Activated CD4-positive, alpha-beta memory T cell treated with anti-CD3 and anti-CD28 coated beads for 36 hours (primary cell): ENCODE data around the gene PTPRN2. TPM values are rescaled to one million over a fixed set of nuclear protein-coding genes. Genes with fewer than 3 reads are reported as not detected.

Experiments used
- CTCF ChIA-PET: fragments of 350-600 bp; sonication (Branson Sonifier 250); formaldehyde crosslinking; loops from one replicate; lab custom pipeline; 2021; ENCODE audit warnings: antibody characterized with exemption, inconsistent platforms; lab: Charles Lee
- POLR2A ChIA-PET: fragments of 350-600 bp; sonication (Branson Sonifier 250); formaldehyde crosslinking; loops from one replicate; lab custom pipeline; 2021; ENCODE audit warnings: antibody characterized with exemption; lab: Charles Lee
- DNase-seq: peaks from one replicate; pipeline ENCODE4 v3.0.0-alpha.2; 2020
- H3K27ac Mint-ChIP-seq: one replicate; pipeline ENCODE4 v1.8.0; 2021; ENCODE audit warnings: mixed read lengths
- H3K27me3 Mint-ChIP-seq: one replicate; pipeline ENCODE4 v1.8.0; 2021; ENCODE audit warnings: mixed read lengths
- H3K36me3 Mint-ChIP-seq: one replicate; pipeline ENCODE4 v1.8.0; 2021; ENCODE audit warnings: mixed read lengths
- H3K4me1 Mint-ChIP-seq: one replicate; pipeline ENCODE4 v1.8.0; 2021; ENCODE audit warnings: low read depth, mixed read lengths
- H3K4me3 Mint-ChIP-seq: one replicate; pipeline ENCODE4 v1.8.0; 2021; ENCODE audit warnings: mild to moderate bottlenecking, mixed read lengths
- H3K9me3 Mint-ChIP-seq: one replicate; pipeline ENCODE4 v1.8.0; 2021; ENCODE audit warnings: mixed read lengths
- intact Hi-C: fragments of 100-400 bp; cut with micrococcal nuclease; formaldehyde crosslinking; loops from one replicate; pipeline ENCODE4 v1.15.1; 2023
- total RNA-seq, 2 experiments: library from RNA; stranded (reverse); gene quantifications; one replicate each; pipeline ENCODE4 v1.2.3, GENCODE V29; 2021

The PTPRN2 gene
- total RNA-seq, 2 experiments from 2014 or later: 0.51 to 0.64 TPM

- H3K9me3 Mint-ChIP-seq: no peaks in the 10 kb centered on the region
- ChIA-PET CTCF (no interaction called here), POLR2A (no interaction called here)
- no peak overlapping the region for H3K4me3 Mint-ChIP-seq
- intact Hi-C loops: no loop called here
- H3K36me3 Mint-ChIP-seq: no peaks in the 10 kb centered on the region
- H3K27me3 Mint-ChIP-seq: peaks cover 2% of the 10 kb centered on the region
- DNase-seq: no peak
- H3K27ac Mint-ChIP-seq: no peak overlapping the region
- no peaks in the 10 kb centered on the region for H3K4me1 Mint-ChIP-seq
These were observed 833.2 kb downstream of the PTPRN2 start for GRCh38 chr7:157754416-157754790.

DNA sequence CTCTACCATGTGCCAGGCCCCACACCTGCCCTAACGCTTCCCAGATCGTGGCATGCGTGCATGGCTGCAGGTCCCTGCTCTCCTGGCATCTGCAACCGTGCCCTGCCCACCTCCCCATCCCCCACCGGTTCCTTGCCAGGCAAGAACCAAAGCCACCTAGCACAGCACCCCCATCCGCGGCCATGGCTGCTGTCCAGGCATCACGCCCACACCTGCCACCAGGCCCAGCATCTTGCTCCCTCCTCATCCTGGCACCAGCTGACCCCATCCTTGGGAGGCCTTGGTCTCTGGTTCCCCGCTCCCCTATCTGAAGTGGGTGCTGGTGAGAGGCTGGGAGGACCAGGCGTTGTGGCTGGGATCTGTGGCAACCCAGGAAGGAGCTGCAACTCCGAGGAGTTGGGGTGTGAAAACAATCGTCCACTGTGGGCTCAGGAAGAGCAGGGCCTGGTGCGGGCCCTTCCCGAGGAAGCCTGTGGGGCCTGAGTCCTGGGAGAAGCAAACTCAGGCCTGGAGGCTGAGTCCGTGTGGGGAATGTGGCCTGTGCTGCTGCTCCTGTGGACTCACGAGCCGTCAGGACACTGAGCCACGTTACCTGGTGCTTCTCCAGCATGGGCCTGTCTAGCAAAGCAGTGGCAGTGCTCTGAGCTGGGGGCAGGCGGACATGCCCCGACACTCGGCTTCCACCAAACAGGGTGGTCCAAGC lies 833.8 kb downstream of the PTPRN2 start:
- intact Hi-C loops: no loop called here
- H3K36me3 Mint-ChIP-seq: no peaks in the 10 kb centered on the region
- ChIA-PET POLR2A (no interaction called here), CTCF (no interaction called here)
- H3K27ac Mint-ChIP-seq: no peak overlapping the region
- no peaks in the 10 kb centered on the region for H3K9me3 Mint-ChIP-seq
- peaks cover 2% of the 10 kb centered on the region for H3K27me3 Mint-ChIP-seq
- H3K4me3 Mint-ChIP-seq: no peak overlapping the region
- no peak for DNase-seq
- H3K4me1 Mint-ChIP-seq: no peaks in the 10 kb centered on the region

- Mint-ChIP-seq H3K36me3 (no peaks in the 10 kb centered on the region), H3K27me3 (no peaks in the 10 kb centered on the region), H3K4me3 (no peak overlapping the region), H3K4me1 (no peaks in the 10 kb centered on the region), H3K27ac (no peak overlapping the region), H3K9me3 (no peaks in the 10 kb centered on the region)
- DNase-seq: no peak
- POLR2A ChIA-PET: no interaction called here
- CTCF ChIA-PET: no interaction called here
- intact Hi-C loops: no loop called here
These were observed 834.8 kb downstream of the PTPRN2 start for GRCh38 chr7:157752832-157753291.

DNA sequence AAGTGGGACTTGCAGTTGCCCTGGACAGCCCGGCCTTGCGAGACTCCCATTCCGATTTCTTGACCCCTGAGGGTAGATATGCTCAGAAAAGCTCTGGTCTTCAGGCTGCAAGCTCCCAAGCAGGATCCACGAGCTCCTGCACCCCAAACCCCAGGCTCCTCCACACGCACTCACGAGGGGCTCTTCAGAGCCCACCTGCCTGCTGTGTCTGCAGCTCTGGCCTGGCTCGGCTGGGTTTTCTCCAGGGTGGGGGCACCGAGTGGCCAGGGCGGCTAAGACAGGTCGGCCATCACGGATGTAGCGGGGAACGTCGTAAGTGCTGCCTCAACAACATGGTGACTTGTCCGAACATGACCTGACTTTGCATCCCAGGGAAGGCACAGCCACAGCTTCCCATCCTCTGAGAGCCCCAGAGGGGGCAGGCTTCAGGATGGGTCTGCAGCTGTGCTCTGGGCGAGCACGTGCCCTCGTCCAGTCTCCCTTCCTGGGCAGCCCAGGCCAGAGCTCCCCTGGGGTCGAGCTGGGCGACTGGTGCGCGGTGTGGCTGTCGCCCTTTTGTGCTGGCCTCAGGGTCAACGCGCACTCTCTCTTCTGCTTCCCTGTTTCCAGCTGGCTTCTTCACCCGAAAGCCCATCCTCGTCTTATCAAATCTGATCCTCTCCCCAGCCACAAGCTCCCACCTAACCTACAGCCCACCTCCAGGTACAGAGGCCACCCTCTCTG lies 835.5 kb downstream of the PTPRN2 start:
- H3K36me3 Mint-ChIP-seq: no peaks in the 10 kb centered on the region
- H3K4me1 Mint-ChIP-seq: no peaks in the 10 kb centered on the region
- ChIA-PET POLR2A (no interaction called here), CTCF (no interaction called here)
- no peak overlapping the region for H3K27ac Mint-ChIP-seq
- no peaks in the 10 kb centered on the region for H3K27me3 Mint-ChIP-seq
- H3K4me3 Mint-ChIP-seq: no peak overlapping the region
- no peaks in the 10 kb centered on the region for H3K9me3 Mint-ChIP-seq
- intact Hi-C loops: no loop called here
- no peak for DNase-seq

DNA sequence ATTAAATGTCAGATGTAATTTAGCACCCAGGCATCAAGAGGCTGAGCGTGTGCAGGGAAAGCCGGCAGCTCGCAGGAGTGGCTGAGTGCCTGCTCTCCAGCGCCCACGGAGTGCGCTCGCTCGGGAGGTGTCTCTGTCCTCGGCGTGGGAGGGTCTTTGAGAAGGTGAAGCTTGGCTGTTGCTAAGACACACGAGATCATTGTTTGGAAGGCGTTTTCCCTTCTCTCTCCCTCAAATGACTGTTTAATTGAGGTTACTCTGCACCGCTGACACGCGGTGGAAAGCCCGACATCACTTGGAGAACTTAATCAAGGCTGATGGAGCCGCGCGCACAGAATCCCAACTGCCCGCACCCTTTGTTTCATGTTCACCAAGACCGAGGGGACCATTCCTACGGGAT lies 836.2 kb downstream of the PTPRN2 start:
- POLR2A ChIA-PET: no interaction called here
- no peaks in the 10 kb centered on the region for H3K36me3 Mint-ChIP-seq
- intact Hi-C loops: no loop called here

DNA sequence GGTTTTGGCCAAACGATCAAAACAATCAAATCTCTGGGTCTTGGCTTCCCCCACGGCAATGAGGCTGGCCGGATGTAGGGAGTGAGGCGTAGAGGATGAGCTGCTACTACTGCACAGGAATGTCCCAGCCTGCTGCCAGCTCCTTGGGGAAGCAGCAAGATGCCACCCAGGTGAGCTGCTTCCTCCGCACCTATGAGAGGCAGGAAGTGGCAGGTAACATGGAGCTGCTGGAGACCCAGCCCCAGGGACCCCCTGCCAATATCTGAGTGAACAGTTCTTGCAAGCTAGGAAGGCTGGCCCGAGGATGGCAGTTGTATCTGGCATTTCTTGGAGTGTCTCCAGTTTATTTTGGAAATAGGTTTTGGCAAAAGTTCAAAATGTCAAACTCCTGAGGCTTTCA lies 837.3 kb downstream of the PTPRN2 start:
- H3K9me3 Mint-ChIP-seq: no peaks in the 10 kb centered on the region
- no peak overlapping the region for H3K27ac Mint-ChIP-seq
- ChIA-PET POLR2A (no interaction called here), CTCF (no interaction called here)
- H3K4me3 Mint-ChIP-seq: no peak overlapping the region
- H3K4me1 Mint-ChIP-seq: no peaks in the 10 kb centered on the region
- no peaks in the 10 kb centered on the region for H3K36me3 Mint-ChIP-seq
- H3K27me3 Mint-ChIP-seq: no peaks in the 10 kb centered on the region
- intact Hi-C loops: no loop called here
- no peak for DNase-seq

More for the DNA sequence above, 836.2 kb downstream of the PTPRN2 start:
- no peak overlapping the region for H3K27ac Mint-ChIP-seq
- no peaks in the 10 kb centered on the region for H3K9me3 Mint-ChIP-seq
- H3K4me1 Mint-ChIP-seq: no peaks in the 10 kb centered on the region
- H3K4me3 Mint-ChIP-seq: no peak overlapping the region
- H3K27me3 Mint-ChIP-seq: no peaks in the 10 kb centered on the region
- no peak for DNase-seq
- CTCF ChIA-PET: no interaction called here

GRCh38 chr7:157745721-157746709 lies 841.6 kb downstream of the PTPRN2 start:
- Mint-ChIP-seq H3K27me3 (peaks cover 5% of the 10 kb centered on the region), H3K27ac (no peak overlapping the region), H3K9me3 (no peaks in the 10 kb centered on the region), H3K4me3 (no peak overlapping the region), H3K36me3 (no peaks in the 10 kb centered on the region), H3K4me1 (no peaks in the 10 kb centered on the region)
- intact Hi-C loops: no loop called here
- no peak for DNase-seq
- ChIA-PET POLR2A (no interaction called here), CTCF (no interaction called here)

- Mint-ChIP-seq H3K4me1 (no peaks in the 10 kb centered on the region), H3K27ac (no peak overlapping the region), H3K4me3 (no peak overlapping the region), H3K9me3 (no peaks in the 10 kb centered on the region), H3K27me3 (peaks cover 6% of the 10 kb centered on the region), H3K36me3 (no peaks in the 10 kb centered on the region)
- intact Hi-C loops: no loop called here
- no peak for DNase-seq
- POLR2A ChIA-PET: no interaction called here
- CTCF ChIA-PET: no interaction called here
These were observed 842.6 kb downstream of the PTPRN2 start for GRCh38 chr7:157744786-157745601.

DNA sequence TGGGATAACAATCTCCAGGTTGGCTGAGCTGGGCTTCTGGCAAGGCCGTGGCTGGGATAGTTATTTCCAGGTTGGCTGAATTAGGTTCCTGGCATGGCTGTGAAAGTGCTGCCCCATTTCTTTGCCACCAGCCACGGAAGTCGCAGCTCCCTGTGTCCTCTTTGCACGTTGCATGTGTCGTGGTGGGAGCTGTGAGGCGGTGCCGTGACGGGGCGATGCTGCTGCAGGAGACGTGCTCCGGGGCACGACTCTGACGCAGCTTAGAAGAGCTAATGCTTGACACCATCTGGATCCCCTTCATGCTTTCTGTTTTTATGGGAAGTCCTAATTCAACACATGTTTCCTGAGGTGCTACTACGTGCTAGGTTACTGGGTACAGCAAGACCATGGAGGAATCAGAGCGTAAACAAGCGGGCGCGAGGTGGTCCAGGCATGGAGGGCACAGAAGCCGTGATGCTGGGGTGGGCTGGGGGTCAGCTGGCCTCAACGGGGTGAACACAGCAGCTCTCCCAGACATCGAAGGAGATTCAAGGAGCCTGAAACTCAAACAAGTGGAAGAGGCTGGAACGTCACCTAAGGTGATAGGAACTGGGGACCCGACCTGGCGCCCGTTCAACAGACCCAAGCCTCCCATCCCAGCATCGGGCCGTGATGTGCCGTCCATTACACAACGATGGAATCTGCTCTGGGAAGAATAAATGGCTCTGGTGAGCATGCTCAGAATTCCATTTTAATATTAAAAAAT lies 843.7 kb downstream of the PTPRN2 start:
- DNase-seq: no peak
- H3K27ac Mint-ChIP-seq: no peak overlapping the region
- ChIA-PET POLR2A (no interaction called here), CTCF (no interaction called here)
- H3K27me3 Mint-ChIP-seq: peaks cover 8% of the 10 kb centered on the region
- H3K36me3 Mint-ChIP-seq: no peaks in the 10 kb centered on the region
- H3K4me1 Mint-ChIP-seq: no peaks in the 10 kb centered on the region
- no peak overlapping the region for H3K4me3 Mint-ChIP-seq
- no peaks in the 10 kb centered on the region for H3K9me3 Mint-ChIP-seq
- intact Hi-C loops: no loop called here

DNA sequence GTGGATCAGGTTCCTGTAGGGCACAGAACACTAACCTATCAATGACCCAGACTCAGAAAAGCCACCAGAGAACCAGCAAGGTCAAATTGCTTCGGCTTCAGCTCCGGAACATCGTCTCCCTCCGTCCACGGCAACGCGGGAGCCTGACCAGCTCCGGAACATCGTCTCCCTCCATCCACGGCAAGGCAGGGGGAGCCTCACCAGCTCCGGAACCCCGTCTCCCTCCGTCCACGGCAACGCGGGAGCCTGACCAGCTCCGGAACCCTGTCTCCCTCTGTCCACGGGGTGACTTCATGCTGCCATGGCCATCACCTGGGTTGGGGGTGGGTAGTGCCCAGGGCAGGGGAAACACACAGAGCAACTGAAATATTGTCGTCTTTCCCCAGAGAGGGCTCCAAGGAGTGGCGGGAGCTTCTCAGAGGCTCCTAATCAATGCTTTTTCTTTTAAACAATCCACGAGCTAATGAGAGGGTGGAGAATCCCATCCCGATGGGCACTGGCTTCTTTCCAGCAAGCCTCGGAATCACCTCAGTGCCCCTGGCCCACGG lies 847.3 kb downstream of the PTPRN2 start:
- Mint-ChIP-seq H3K27ac (no peak overlapping the region), H3K36me3 (no peaks in the 10 kb centered on the region), H3K4me3 (no peak overlapping the region), H3K9me3 (no peaks in the 10 kb centered on the region), H3K27me3 (peaks cover 11% of the 10 kb centered on the region), H3K4me1 (no peaks in the 10 kb centered on the region)
- DNase-seq: no peak
- intact Hi-C loops: no loop called here
- ChIA-PET CTCF (interaction anchor here (0.8 kb wide), 1 partner anchor 305 kb away, joined by 3 read pairs; no protein-coding TSS in a partner anchor), POLR2A (no interaction called here)

GRCh38 chr7:157739650-157740049 lies 848.0 kb downstream of the PTPRN2 start:
- CTCF ChIA-PET: interaction anchor here (0.8 kb wide), 1 partner anchor 305 kb away, joined by 3 read pairs; no protein-coding TSS in a partner anchor
- H3K4me1 Mint-ChIP-seq: no peaks in the 10 kb centered on the region
- H3K36me3 Mint-ChIP-seq: no peaks in the 10 kb centered on the region
- POLR2A ChIA-PET: no interaction called here
- no peak overlapping the region for H3K27ac Mint-ChIP-seq
- intact Hi-C loops: no loop called here
- no peaks in the 10 kb centered on the region for H3K9me3 Mint-ChIP-seq
- no peak for DNase-seq
- H3K4me3 Mint-ChIP-seq: no peak overlapping the region
- peaks cover 11% of the 10 kb centered on the region for H3K27me3 Mint-ChIP-seq
